HFFc6 (cell line): ENCODE measurements around the gene TMOD1. TPM values are rescaled to one million over a fixed set of nuclear protein-coding genes. Genes with fewer than 3 reads are reported as not detected.

ENCODE experiments used
- DNase-seq: peaks from one replicate; pipeline ENCODE4 v3.0.0-alpha.2; 2018
- H3K27ac Mint-ChIP-seq: 2 replicates; pipeline ENCODE4 v1.8.0; 2020; ENCODE audit warnings: mild to moderate bottlenecking, mixed read lengths
- H3K27me3 Mint-ChIP-seq: 2 replicates; pipeline ENCODE4 v1.8.0; 2021; ENCODE audit warnings: mild to moderate bottlenecking, moderate library complexity, mixed read lengths; ENCODE audit not compliant: insufficient read depth
- H3K36me3 Mint-ChIP-seq: 2 replicates; pipeline ENCODE4 v1.8.0; 2021; ENCODE audit warnings: low read depth, mixed read lengths
- H3K4me1 Mint-ChIP-seq: 2 replicates; pipeline ENCODE4 v1.8.0; 2020; ENCODE audit warnings: low read depth, mixed read lengths
- H3K4me3 Mint-ChIP-seq: 2 replicates; pipeline ENCODE4 v1.8.0; 2020; ENCODE audit warnings: mild to moderate bottlenecking, moderate library complexity, mixed read lengths
- H3K9me3 Mint-ChIP-seq: 2 replicates; pipeline ENCODE4 v1.8.0; 2020; ENCODE audit warnings: mild to moderate bottlenecking, mixed read lengths
- total RNA-seq, 6 experiments: library from RNA; stranded (reverse); fragmentation: NEBNext Ultra II Directional; extraction: Animal tissue kit (Norgen Biotek cat#: 25700); gene quantifications; 2 replicates in 1 of 6; 3 replicates in 5 of 6; pipeline ENCODE4 v1.2.3, GENCODE V29; 2021
- TF ChIP-seq, protein P1 (sequence below): fragments of 200-600 bp; sonication (generic); IDR thresholded peaks from 2 replicates; pipeline ENCODE4 v1.5.0; 2021; ENCODE audit warnings: antibody characterized with exemption, mild to moderate bottlenecking

Gene TMOD1
- total RNA-seq, 6 experiments from 2014 or later = 0.14 to 0.60 (median 0.57) TPM

- DNase-seq = no peak
- Mint-ChIP-seq H3K27me3 (peaks cover 51% of the 10 kb centered on the region), H3K27ac (no peak overlapping the region), H3K4me3 (no peak overlapping the region), H3K4me1 (peaks cover 13% of the 10 kb centered on the region), H3K9me3 (no peaks in the 10 kb centered on the region), H3K36me3 (no peaks in the 10 kb centered on the region)
- TF ChIP-seq, protein P1, sequence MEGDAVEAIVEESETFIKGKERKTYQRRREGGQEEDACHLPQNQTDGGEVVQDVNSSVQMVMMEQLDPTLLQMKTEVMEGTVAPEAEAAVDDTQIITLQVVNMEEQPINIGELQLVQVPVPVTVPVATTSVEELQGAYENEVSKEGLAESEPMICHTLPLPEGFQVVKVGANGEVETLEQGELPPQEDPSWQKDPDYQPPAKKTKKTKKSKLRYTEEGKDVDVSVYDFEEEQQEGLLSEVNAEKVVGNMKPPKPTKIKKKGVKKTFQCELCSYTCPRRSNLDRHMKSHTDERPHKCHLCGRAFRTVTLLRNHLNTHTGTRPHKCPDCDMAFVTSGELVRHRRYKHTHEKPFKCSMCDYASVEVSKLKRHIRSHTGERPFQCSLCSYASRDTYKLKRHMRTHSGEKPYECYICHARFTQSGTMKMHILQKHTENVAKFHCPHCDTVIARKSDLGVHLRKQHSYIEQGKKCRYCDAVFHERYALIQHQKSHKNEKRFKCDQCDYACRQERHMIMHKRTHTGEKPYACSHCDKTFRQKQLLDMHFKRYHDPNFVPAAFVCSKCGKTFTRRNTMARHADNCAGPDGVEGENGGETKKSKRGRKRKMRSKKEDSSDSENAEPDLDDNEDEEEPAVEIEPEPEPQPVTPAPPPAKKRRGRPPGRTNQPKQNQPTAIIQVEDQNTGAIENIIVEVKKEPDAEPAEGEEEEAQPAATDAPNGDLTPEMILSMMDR = no peak
Measured at GRCh38 chr9:97565262-97565661, 63.8 kb downstream of the TMOD1 start.

- TF ChIP-seq, protein P1 = no peak
- DNase-seq = no peak
- Mint-ChIP-seq H3K27me3 (peaks cover 42% of the 10 kb centered on the region), H3K36me3 (no peaks in the 10 kb centered on the region), H3K4me3 (no peak overlapping the region), H3K9me3 (no peaks in the 10 kb centered on the region), H3K4me1 (peaks cover 13% of the 10 kb centered on the region), H3K27ac (no peak overlapping the region)
Measured at GRCh38 chr9:97567182-97567893, 65.9 kb downstream of the TMOD1 start.

- Mint-ChIP-seq H3K4me1 (peaks cover 13% of the 10 kb centered on the region), H3K4me3 (no peak overlapping the region), H3K9me3 (no peaks in the 10 kb centered on the region), H3K36me3 (no peaks in the 10 kb centered on the region), H3K27ac (no peak overlapping the region), H3K27me3 (peaks cover 38% of the 10 kb centered on the region)
- no peak for DNase-seq
- TF ChIP-seq, protein P1 = no peak
Measured at GRCh38 chr9:97567894-97568202, 66.4 kb downstream of the TMOD1 start.

DNA sequence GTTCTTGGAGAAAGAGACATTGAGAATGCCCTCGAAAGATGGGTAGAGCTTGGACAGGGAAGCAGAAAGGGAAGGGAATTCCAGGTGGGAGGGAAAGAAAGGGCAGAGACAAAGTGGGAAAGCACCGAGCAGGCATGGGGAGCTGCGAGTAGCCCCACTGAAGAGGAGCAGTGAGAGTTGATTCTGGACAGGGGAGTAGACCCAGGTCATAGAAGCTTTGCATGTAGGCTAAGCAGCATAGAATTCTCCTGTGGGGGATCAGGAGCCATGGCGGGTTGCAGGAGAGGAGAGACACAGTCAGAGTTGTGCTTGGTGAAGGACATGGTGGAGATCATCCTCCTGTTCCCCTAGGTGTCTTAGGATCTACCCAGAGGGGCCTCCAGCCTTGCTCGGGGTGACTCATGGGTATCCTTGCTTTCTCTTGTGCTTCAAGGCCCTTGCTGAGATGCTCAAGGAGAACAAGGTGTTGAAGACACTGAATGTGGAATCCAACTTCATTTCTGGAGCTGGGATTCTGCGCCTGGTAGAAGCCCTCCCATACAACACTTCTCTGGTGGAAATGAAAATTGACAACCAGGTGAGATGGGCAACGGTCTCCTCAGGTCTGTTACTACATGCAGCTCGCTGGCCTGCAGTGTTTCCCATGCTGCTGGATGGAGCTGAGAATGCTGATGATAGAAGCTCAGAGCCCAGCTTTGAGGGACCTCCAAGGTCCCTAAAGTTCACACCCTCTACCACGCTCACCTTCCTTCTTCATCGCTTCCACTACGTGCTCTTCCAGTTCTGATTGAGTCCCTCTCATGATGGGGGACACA is 67.2 kb downstream of the TMOD1 start:
- no peak for DNase-seq
- no peaks in the 10 kb centered on the region for H3K9me3 Mint-ChIP-seq
- H3K4me1 Mint-ChIP-seq = peaks cover 16% of the 10 kb centered on the region
- H3K4me3 Mint-ChIP-seq = no peak overlapping the region
- TF ChIP-seq, protein P1 = no peak
- peaks cover 35% of the 10 kb centered on the region for H3K27me3 Mint-ChIP-seq
- H3K36me3 Mint-ChIP-seq = no peaks in the 10 kb centered on the region
- H3K27ac Mint-ChIP-seq = no peak overlapping the region

DNA sequence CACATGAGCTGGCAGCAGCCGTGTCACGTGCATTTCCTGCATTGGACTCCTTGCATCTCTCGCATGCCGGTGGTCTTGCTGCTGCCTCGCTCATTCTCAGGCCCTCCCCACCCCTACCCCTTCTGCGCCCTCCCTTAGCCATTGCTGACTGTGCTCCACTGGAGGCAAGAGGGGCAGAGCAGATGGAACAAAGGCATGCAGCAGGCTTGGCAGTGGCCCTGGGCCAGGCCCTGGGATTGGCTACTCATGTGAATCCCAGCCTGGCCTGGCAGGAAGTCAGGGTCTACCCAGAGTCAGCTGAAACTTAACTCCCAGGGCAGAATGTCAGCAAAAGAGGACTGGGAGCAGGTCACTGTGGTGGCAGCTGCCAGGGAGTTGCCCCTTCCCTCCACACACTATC is 69.4 kb downstream of the TMOD1 start:
- no peaks in the 10 kb centered on the region for H3K36me3 Mint-ChIP-seq
- peaks cover 38% of the 10 kb centered on the region for H3K27me3 Mint-ChIP-seq
- H3K9me3 Mint-ChIP-seq = no peaks in the 10 kb centered on the region
- peaks cover 6% of the 10 kb centered on the region; the same call in 1 of the 2 replicates for H3K4me1 Mint-ChIP-seq
- TF ChIP-seq, protein P1 = no peak
- no peak overlapping the region for H3K27ac Mint-ChIP-seq
- no peak overlapping the region for H3K4me3 Mint-ChIP-seq
- DNase-seq = no peak
